HG02798 (cell line): ENCODE measurements around the gene ANKRD39.

Experiments
- ATAC-seq: cut with Tn5 transposase; IDR thresholded peaks from one replicate; pipeline ENCODE4 v1.9.1; 2021; ENCODE audit warnings: mild to moderate bottlenecking; ENCODE audit not compliant: unreplicated experiment, poor library complexity

ANKRD39 gene

GRCh38 chr2:96888072-96889011 lies 30.5 kb upstream of the ANKRD39 start:
- no peak for ATAC-seq

- no peak for ATAC-seq
These were observed 29.7 kb upstream of the ANKRD39 start for GRCh38 chr2:96887493-96888012.

GRCh38 chr2:96885432-96886347 lies 27.9 kb upstream of the ANKRD39 start:
- ATAC-seq: no peak

GRCh38 chr2:96884299-96885094 lies 26.7 kb upstream of the ANKRD39 start:
- no peak for ATAC-seq

- no peak for ATAC-seq
These were observed 25.5 kb upstream of the ANKRD39 start for GRCh38 chr2:96883306-96883705.

GRCh38 chr2:96882906-96883305 lies 25.1 kb upstream of the ANKRD39 start:
- no peak for ATAC-seq

GRCh38 chr2:96882230-96882629 lies 24.4 kb upstream of the ANKRD39 start:
- no peak for ATAC-seq

- ATAC-seq: no peak
These were observed 23.8 kb upstream of the ANKRD39 start for GRCh38 chr2:96881349-96882195.

GRCh38 chr2:96880891-96881273 lies 23.1 kb upstream of the ANKRD39 start:
- no peak for ATAC-seq

GRCh38 chr2:96879545-96880040 lies 21.8 kb upstream of the ANKRD39 start:
- no peak for ATAC-seq

GRCh38 chr2:96878796-96879544 lies 21.2 kb upstream of the ANKRD39 start:
- no peak for ATAC-seq

- no peak for ATAC-seq
These were observed 20.4 kb upstream of the ANKRD39 start for GRCh38 chr2:96878171-96878570.

GRCh38 chr2:96877631-96878092 lies 19.8 kb upstream of the ANKRD39 start:
- no peak for ATAC-seq

- ATAC-seq: no peak
These were observed 19.2 kb upstream of the ANKRD39 start for GRCh38 chr2:96877042-96877451.

GRCh38 chr2:96876269-96877041 lies 18.6 kb upstream of the ANKRD39 start:
- no peak for ATAC-seq

- no peak for ATAC-seq
These were observed 17.9 kb upstream of the ANKRD39 start for GRCh38 chr2:96875498-96876268.
